MCF 10A (cell line): ENCODE data around the gene ZNF226. TPM values are rescaled to one million over a fixed set of nuclear protein-coding genes. Genes with fewer than 3 reads are reported as not detected.
"Not testable (repeated sequence)": the region's sequence is repeated elsewhere in the genome, so short reads cannot be mapped to it uniquely, and the experiment has no call there.

ENCODE experiments used
- BruUV-seq: library from RNA; stranded (reverse); fragments of 400-500 nt; replicated peaks from 2 replicates; lab custom pipeline; 2021; lab: Mats Ljungman, UMichigan
- CTCF ChIA-PET: fragments of 300-600 bp; sonication (Branson Sonifier 250); formaldehyde crosslinking; extraction: SDS; loops from one replicate; lab custom pipeline; 2021; ENCODE audit warnings: antibody characterized with exemption, inconsistent platforms; lab: Yijun Ruan, JAX
- POLR2A ChIA-PET: fragments of 300-600, 350-650 bp; sonication (Branson Sonifier 250); formaldehyde crosslinking; extraction: SDS; loops from one replicate; lab custom pipeline; 2020; ENCODE audit warnings: antibody characterized with exemption, inconsistent platforms; lab: Yijun Ruan, JAX
- DNase-seq: peaks from one replicate; pipeline ENCODE4 v3.0.0-alpha.2; 2018; ENCODE audit not compliant: unreplicated experiment
- H3K27ac Mint-ChIP-seq: one replicate; pipeline ENCODE4 v1.8.0; 2022; ENCODE audit warnings: mild to moderate bottlenecking, low read depth, mixed read lengths; ENCODE audit not compliant: unreplicated experiment
- H3K27me3 Mint-ChIP-seq: one replicate; pipeline ENCODE4 v1.8.0; 2022; ENCODE audit warnings: mixed read lengths; ENCODE audit not compliant: insufficient read depth, unreplicated experiment
- H3K36me3 Mint-ChIP-seq: one replicate; pipeline ENCODE4 v1.8.0; 2022; ENCODE audit warnings: mild to moderate bottlenecking, moderate library complexity, mixed read lengths; ENCODE audit not compliant: insufficient read depth, unreplicated experiment
- H3K4me1 Mint-ChIP-seq: one replicate; pipeline ENCODE4 v1.8.0; 2022; ENCODE audit warnings: mixed read lengths; ENCODE audit not compliant: insufficient read depth, unreplicated experiment
- H3K4me3 Mint-ChIP-seq: one replicate; pipeline ENCODE4 v1.8.0; 2022; ENCODE audit warnings: mild to moderate bottlenecking, moderate library complexity, mixed read lengths; ENCODE audit not compliant: unreplicated experiment
- H3K9me3 Mint-ChIP-seq: one replicate; pipeline ENCODE4 v1.8.0; 2022; ENCODE audit warnings: mixed read lengths; ENCODE audit not compliant: unreplicated experiment
- CTCF ChIP-seq: fragments of 200-600 bp; IDR thresholded peaks from one replicate; pipeline ENCODE4 v1.8.0; 2022; ENCODE audit warnings: antibody characterized with exemption, mild to moderate bottlenecking; ENCODE audit not compliant: unreplicated experiment
- intact Hi-C: fragments of 100-400 bp; cut with micrococcal nuclease; formaldehyde crosslinking; loops from 2 replicates; pipeline ENCODE4 v1.14.1; 2022
- total RNA-seq: library from RNA; stranded (reverse); gene quantifications from 2 replicates; pipeline ENCODE4 v1.2.3, GENCODE V29; 2022

The ZNF226 gene
- total RNA-seq, 1 experiment from 2014 or later, result 23.4 TPM

- CTCF ChIA-PET, result interaction anchor here (1.3 kb wide), 1 partner anchor 10 kb away, joined by 4 read pairs; no protein-coding TSS in a partner anchor
- POLR2A ChIA-PET, result interaction anchor here (0.6 to 3.1 kb wide), 15 partner anchors 9 to 293 kb away, joined by 3 to 40 read pairs (median 5); partner anchors contain the start of genes ZNF112, ZNF180, ZNF225 and ZNF226
Measured at GRCh38 chr19:44207126-44207803, 42.4 kb downstream of the ZNF226 start.

GRCh38 chr19:44212250-44212865 is 47.5 kb downstream of the ZNF226 start, which contains the start of gene ZNF227:
Gene ZNF227, plus strand, starts transcription at chr19:44212532. Its CDS starts 5,261 bp downstream, at chr19:44217793.
- no peaks in the 10 kb centered on the region for H3K27me3 Mint-ChIP-seq
- H3K4me1 Mint-ChIP-seq, result peaks cover 9% of the 10 kb centered on the region
- H3K9me3 Mint-ChIP-seq, result peaks cover 1% of the 10 kb centered on the region
- CTCF ChIA-PET, result no interaction called here
- peak within 1 kb of the TSS; percentile 92 for H3K27ac Mint-ChIP-seq
- peaks cover 34% of the 10 kb centered on the region for H3K36me3 Mint-ChIP-seq
- intact Hi-C loops, result loop anchor here (1.0 to 10.0 kb wide), 6 partner anchors 48 to 210 kb away; partner anchors contain the start of genes ZNF112, ZNF224, ZNF225 and ZNF230
- POLR2A ChIA-PET, result interaction anchor here (0.6 to 3.1 kb wide), 28 partner anchors 20 to 542 kb away, joined by 3 to 42 read pairs (median 4); partner anchors contain the start of genes ZNF112, ZNF155, ZNF180 and ZNF224
- no peak for TF ChIP-seq CTCF
- peak within 1 kb of the TSS; percentile 94 for H3K4me3 Mint-ChIP-seq
- TSS peak; percentile 60 for BruUV-seq
- peak; percentile 96 for DNase-seq

More at GRCh38 chr19:44207126-44207803, 42.4 kb downstream of the ZNF226 start:
- H3K27ac Mint-ChIP-seq, result peak overlapping the region; percentile 99
- no TSS peak for BruUV-seq
- TF ChIP-seq CTCF, result no peak
- intact Hi-C loops, result no loop called here
- H3K36me3 Mint-ChIP-seq, result peaks cover 9% of the 10 kb centered on the region
- H3K9me3 Mint-ChIP-seq, result peaks cover 14% of the 10 kb centered on the region
- DNase-seq, result peak; percentile 98
- H3K27me3 Mint-ChIP-seq, result no peaks in the 10 kb centered on the region
- peak overlapping the region; percentile 99 for H3K4me3 Mint-ChIP-seq
- peaks cover 13% of the 10 kb centered on the region for H3K4me1 Mint-ChIP-seq

GRCh38 chr19:44212866-44213346 is 48.0 kb downstream of the ZNF226 start:
- DNase-seq, result peak; percentile 45
- no peak for TF ChIP-seq CTCF
- BruUV-seq, result no TSS peak
- H3K4me1 Mint-ChIP-seq, result peaks cover 9% of the 10 kb centered on the region
- H3K36me3 Mint-ChIP-seq, result peaks cover 35% of the 10 kb centered on the region
- H3K27me3 Mint-ChIP-seq, result no peaks in the 10 kb centered on the region
- CTCF ChIA-PET, result interaction anchor here (0.5 kb wide), 1 partner anchor 48 kb away, joined by 3 read pairs; the partner anchor contains the start of gene ZNF226
- POLR2A ChIA-PET, result interaction anchor here (0.6 to 3.1 kb wide), 23 partner anchors 19 to 541 kb away, joined by 3 to 42 read pairs (median 4); partner anchors contain the start of genes ZNF112, ZNF155, ZNF180 and ZNF224
- intact Hi-C loops, result loop anchor here (1.0 to 10.0 kb wide), 6 partner anchors 49 to 210 kb away; partner anchors contain the start of genes ZNF112, ZNF224, ZNF225 and ZNF230
- no peaks in the 10 kb centered on the region for H3K9me3 Mint-ChIP-seq
- H3K4me3 Mint-ChIP-seq, result peak overlapping the region; percentile 94
- H3K27ac Mint-ChIP-seq, result peak overlapping the region; percentile 92

GRCh38 chr19:44219926-44220325 is 55.0 kb downstream of the ZNF226 start:
- DNase-seq, H3K4me1 Mint-ChIP-seq, BruUV-seq, H3K27ac Mint-ChIP-seq, H3K4me3 Mint-ChIP-seq, POLR2A ChIA-PET, H3K9me3 Mint-ChIP-seq, H3K27me3 Mint-ChIP-seq, CTCF ChIA-PET: not testable (repeated sequence)
- peaks cover 57% of the 10 kb centered on the region for H3K36me3 Mint-ChIP-seq
- intact Hi-C loops, result loop anchor here (10.0 kb wide), 1 partner anchor 135 kb away; the partner anchor contains the start of gene ZNF112

GRCh38 chr19:44220761-44221160 is 55.9 kb downstream of the ZNF226 start:
- H3K9me3 Mint-ChIP-seq, H3K4me3 Mint-ChIP-seq: not testable (repeated sequence)

GRCh38 chr19:44221291-44221690 is 56.4 kb downstream of the ZNF226 start:
- H3K4me3 Mint-ChIP-seq, H3K27ac Mint-ChIP-seq, CTCF ChIA-PET, BruUV-seq, H3K4me1 Mint-ChIP-seq, POLR2A ChIA-PET, H3K27me3 Mint-ChIP-seq, DNase-seq, intact Hi-C loops, H3K9me3 Mint-ChIP-seq: not testable (repeated sequence)
- peaks cover 44% of the 10 kb centered on the region for H3K36me3 Mint-ChIP-seq

More at GRCh38 chr19:44220761-44221160, 55.9 kb downstream of the ZNF226 start:
- peaks cover 49% of the 10 kb centered on the region for H3K36me3 Mint-ChIP-seq
- POLR2A ChIA-PET, intact Hi-C loops, H3K4me1 Mint-ChIP-seq, CTCF ChIA-PET, BruUV-seq, DNase-seq, H3K27me3 Mint-ChIP-seq, H3K27ac Mint-ChIP-seq: not testable (repeated sequence)
